Keratinocyte (primary cell): ENCODE measurements around the gene ARID3C.

ENCODE experiments used
- EZH2 ChIP-seq: IDR thresholded peaks from one replicate; pipeline ENCODE4 v1.6.1; 2012; ENCODE audit warnings: inconsistent platforms, mild to moderate bottlenecking, low read length, moderate library complexity
- TF ChIP-seq, protein P1 (sequence below), 3 experiments: IDR thresholded peaks in 1 of 3; conservative IDR thresholded peaks in 1 of 3; optimal IDR thresholded peaks in 1 of 3; 2 replicates in 2 of 3; 3 replicates in 1 of 3; pipeline versions ENCODE3 to v1.5.1; 2011; ENCODE audit warnings: low read length in 3 of 3, mild to moderate bottlenecking in 3 of 3, moderate library complexity in 2 of 3, control low read depth in 1 of 3, inconsistent platforms in 1 of 3; ENCODE audit not compliant: insufficient read depth in 2 of 3; ENCODE audit errors: extremely low read depth in 1 of 3

- TF ChIP-seq EZH2 = peak; percentile 94
- TF ChIP-seq, protein P1, sequence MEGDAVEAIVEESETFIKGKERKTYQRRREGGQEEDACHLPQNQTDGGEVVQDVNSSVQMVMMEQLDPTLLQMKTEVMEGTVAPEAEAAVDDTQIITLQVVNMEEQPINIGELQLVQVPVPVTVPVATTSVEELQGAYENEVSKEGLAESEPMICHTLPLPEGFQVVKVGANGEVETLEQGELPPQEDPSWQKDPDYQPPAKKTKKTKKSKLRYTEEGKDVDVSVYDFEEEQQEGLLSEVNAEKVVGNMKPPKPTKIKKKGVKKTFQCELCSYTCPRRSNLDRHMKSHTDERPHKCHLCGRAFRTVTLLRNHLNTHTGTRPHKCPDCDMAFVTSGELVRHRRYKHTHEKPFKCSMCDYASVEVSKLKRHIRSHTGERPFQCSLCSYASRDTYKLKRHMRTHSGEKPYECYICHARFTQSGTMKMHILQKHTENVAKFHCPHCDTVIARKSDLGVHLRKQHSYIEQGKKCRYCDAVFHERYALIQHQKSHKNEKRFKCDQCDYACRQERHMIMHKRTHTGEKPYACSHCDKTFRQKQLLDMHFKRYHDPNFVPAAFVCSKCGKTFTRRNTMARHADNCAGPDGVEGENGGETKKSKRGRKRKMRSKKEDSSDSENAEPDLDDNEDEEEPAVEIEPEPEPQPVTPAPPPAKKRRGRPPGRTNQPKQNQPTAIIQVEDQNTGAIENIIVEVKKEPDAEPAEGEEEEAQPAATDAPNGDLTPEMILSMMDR (optimal IDR thresholded peaks at IDR 0.05 in 1 of 3, IDR thresholded peaks at IDR 0.05 in 1 of 3, conservative IDR thresholded peaks at IDR 0.05 in 1 of 3; ENCODE audit: extremely low read depth in 1 of 3, insufficient read depth in 2 of 3, low read length in 3 of 3) = no peak
Observed at GRCh38 chr9:34588671-34589635, 39.9 kb downstream of the ARID3C start.
